ENCODE results near the gene HOMER2. TPM values are rescaled to one million over a fixed set of nuclear protein-coding genes. Genes with fewer than 3 reads are reported as not detected.

The HOMER2 gene
- 12.2 to 14.1 TPM (median 12.8 TPM) in 5 replicates for total RNA-seq (2022; extraction: Qiagen RNA extraction; ENCODE audit: low read depth)

DNA sequence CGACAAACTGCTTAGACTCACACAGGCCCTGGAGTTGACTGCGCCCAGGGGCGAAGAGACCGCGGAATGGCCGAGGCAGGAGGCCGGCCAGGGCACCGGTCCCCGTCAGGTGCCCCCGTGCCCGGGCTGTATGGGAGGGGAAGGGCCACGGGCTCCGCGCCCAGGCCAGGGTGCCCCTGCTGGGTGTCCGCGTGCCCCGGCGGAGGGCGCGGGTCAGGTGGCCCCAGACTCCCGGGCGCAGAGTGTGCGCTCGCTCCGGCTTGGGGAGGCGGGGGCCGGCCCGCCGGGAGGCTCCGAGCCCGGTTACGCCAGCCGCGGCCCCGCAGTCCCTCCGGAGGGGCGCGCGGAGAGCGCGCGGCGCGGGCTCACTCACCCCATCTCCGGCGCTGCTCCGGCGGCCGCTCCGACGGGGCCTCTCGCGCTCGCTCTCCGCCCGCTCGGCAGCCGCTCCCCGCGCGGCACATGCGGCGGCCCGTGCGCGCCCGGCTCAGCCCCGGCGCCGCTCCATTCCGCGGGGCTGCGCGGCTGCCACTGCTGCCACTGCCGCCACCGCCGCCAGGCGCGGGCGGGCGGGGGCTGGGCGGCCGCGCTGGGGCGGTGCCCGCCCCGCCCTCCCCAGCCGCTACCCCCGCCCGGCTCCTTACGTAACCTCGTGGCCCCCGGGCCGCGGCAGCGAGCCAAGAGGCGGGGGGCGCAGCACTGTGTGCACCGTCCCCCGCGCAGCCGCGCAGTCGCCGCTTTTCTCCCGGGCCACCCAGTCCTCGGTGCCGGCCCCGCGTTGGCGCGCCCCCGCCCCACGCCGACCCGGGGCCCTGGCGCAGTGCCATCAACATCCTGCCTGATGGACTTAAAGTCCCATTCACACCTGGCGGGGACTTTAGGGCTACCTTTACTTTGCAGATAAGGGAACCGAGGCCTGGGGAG is at the start of gene HOMER2:
Gene HOMER2 (minus strand): TSS at position 563 of the 924 bp plus-strand sequence. CDS start 185 bp downstream, at position 378.

DNA sequence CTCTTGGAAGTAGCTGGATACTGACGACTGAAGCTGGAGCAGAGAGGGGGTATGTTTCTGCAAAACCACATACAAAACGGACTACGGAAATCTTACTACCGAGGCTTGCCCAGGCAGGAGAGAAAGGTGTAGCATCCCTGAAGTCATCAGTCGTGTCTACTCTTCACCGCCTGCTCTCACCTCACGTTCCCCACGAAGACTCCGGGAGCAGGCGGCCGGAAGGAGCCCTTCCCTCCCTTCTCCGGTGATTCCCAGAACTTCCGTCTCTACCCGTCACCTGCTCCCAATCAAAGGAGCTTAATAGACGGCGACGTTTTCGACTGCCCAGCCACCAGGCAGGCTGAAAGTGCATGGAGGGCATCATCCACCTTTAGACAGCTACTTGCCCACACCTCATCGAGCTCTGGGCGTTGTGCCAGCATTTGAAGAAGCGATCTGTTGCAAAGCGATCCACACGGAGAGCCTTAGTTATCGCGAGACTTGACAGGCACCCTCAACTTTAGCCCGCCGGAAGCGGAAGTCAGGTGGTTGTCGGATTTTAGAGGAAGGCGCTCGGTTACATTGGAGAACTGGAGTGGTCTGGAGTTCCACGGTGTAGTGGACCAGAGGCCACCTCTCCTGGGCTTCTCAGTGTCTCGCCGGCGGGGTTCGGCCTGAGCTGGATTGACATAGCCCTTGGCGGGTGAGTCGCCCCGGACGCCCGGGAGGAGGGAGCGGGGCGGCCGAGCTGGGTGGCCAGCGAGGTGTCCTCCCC is 33.3 kb upstream of the HOMER2 start, which contains the start of gene RAMAC:
Gene RAMAC (plus strand): TSS at position 523 of the 754 bp plus-strand sequence. CDS start 2,809 bp downstream, outside the sequence.

DNA sequence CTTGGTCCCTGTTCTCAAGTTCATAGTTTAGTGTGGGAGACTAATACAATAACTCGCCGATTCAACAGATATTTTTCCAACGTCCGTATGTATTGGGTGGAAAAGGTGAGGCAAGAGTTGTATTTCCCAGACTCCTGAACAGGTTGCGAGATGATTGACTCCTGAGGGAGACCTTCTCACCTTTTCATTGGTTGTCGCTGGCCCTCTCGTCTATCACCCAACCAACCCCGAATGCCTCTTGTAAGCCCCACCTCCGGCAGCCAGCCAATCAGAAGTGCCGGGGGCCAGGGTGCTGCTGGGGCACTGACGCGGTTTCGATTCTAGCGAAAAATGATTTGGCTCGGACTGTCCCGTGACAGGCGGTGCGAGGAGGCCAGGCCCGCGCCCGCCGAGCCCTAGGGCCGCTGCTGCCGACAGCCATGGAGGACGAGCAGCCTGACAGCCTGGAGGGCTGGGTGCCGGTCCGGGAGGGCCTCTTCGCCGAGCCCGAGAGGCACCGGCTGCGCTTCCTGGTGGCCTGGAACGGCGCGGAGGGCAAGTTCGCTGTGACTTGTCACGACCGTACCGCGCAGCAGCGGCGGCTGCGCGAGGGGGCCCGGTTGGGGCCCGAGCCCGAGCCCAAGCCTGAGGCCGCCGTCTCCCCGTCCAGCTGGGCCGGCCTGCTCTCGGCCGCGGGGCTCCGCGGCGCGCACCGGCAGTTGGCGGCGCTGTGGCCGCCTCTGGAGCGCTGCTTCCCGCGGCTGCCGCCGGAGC is 143.0 kb downstream of the HOMER2 start, which contains the start of gene WHAMM:
Gene WHAMM (plus strand): TSS at position 321 of the 753 bp plus-strand sequence. CDS start 99 bp downstream, at position 420.

DNA sequence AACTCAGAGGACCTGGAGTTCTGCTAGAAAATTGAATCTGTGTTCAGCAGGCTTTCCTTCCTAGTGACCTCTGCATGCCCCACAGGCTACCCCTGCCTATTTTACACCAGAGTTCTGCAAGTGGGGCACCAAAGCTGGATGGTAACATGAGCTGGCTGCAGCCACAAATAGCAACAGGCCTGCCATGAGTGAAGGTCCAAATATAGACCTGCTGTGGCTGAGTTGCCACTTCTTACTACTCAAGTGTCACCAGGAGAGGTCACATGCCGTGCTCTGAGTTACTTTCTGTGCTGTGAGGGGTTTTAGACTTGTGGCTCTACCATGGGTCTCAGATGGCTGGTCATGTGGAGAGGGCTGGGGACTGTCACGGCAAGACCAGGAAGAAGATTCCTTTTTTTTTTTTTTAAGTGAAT is 146.5 kb downstream of the HOMER2 start, which contains the start of gene FSD2:
Gene FSD2 (minus strand): TSS at position 76 of the 413 bp plus-strand sequence. CDS start 18,679 bp downstream, outside the sequence.

Other genes starting within 250 kb of the HOMER2 start
- gene AP3B2, start 242.8 kb downstream of the HOMER2 start, total RNA-seq (2022; extraction: Qiagen RNA extraction; ENCODE audit: low read depth): 0.47 to 1.0 TPM (median 0.68 TPM) in 5 replicates
- not detected in 5 replicates for gene FSD2, start 146.7 kb downstream of the HOMER2 start, total RNA-seq (2022; extraction: Qiagen RNA extraction; ENCODE audit: low read depth)
- gene WHAMM, start 143.1 kb downstream of the HOMER2 start, total RNA-seq (2022; extraction: Qiagen RNA extraction; ENCODE audit: low read depth): 5.9 to 7.1 TPM (median 6.2 TPM) in 5 replicates
- 41.8 to 55.1 TPM (median 42.8 TPM) in 5 replicates for gene RAMAC, start 33.5 kb upstream of the HOMER2 start, total RNA-seq (2022; extraction: Qiagen RNA extraction; ENCODE audit: low read depth)
- 42.0 to 49.8 TPM (median 42.9 TPM) in 5 replicates for gene C15orf40, start 58.9 kb upstream of the HOMER2 start, total RNA-seq (2022; extraction: Qiagen RNA extraction; ENCODE audit: low read depth)
- 43.5 to 63.4 TPM (median 57.0 TPM) in 5 replicates for gene BTBD1, start 114.5 kb upstream of the HOMER2 start, total RNA-seq (2022; extraction: Qiagen RNA extraction; ENCODE audit: low read depth)
- gene TM6SF1, start 154.9 kb upstream of the HOMER2 start, total RNA-seq (2022; extraction: Qiagen RNA extraction; ENCODE audit: low read depth): 0.09 to 0.35 TPM (median 0.11 TPM) in 4 of 5 replicates, not detected in the other

All from A549 treated with GW870086 at 1 μM for 4 hours (cell line).